Neural crest cell (in vitro differentiated cells): ENCODE data around the gene UFC1. TPM values are rescaled to one million over a fixed set of nuclear protein-coding genes. Genes with fewer than 3 reads are reported as not detected.

ENCODE experiments used
- DNase-seq: peaks from one replicate; pipeline ENCODE4 v3.0.0; 2021; ENCODE audit warnings: low read depth, mixed read lengths, low spot score
- H3K27ac Mint-ChIP-seq: one replicate; pipeline ENCODE4 v1.8.0; 2021; ENCODE audit warnings: mild to moderate bottlenecking, mixed read lengths; ENCODE audit not compliant: unreplicated experiment
- H3K27me3 Mint-ChIP-seq: 2 replicates; pipeline ENCODE4 v1.8.0; 2021; ENCODE audit warnings: low read depth, mild to moderate bottlenecking, mixed read lengths
- H3K36me3 Mint-ChIP-seq: 2 replicates; pipeline ENCODE4 v1.8.0; 2021; ENCODE audit warnings: low read depth, mild to moderate bottlenecking, mixed read lengths
- H3K4me1 Mint-ChIP-seq: 2 replicates; pipeline ENCODE4 v1.8.0; 2021; ENCODE audit warnings: mixed read lengths
- H3K4me3 Mint-ChIP-seq: one replicate; pipeline ENCODE4 v1.8.0; 2021; ENCODE audit warnings: mild to moderate bottlenecking, mixed read lengths
- H3K9me3 Mint-ChIP-seq: 2 replicates; pipeline ENCODE4 v1.8.0; 2021; ENCODE audit warnings: mixed read lengths
- total RNA-seq: library from RNA; stranded (reverse); gene quantifications from 2 replicates; pipeline ENCODE4 v1.2.1, GENCODE V29; 2021
- TF ChIP-seq, protein P1 (sequence below): fragments of 200-600 bp; sonication (generic); conservative IDR thresholded peaks from 2 replicates; pipeline ENCODE4 v1.5.0; 2021; ENCODE audit warnings: antibody characterized with exemption, mild to moderate bottlenecking

UFC1 gene
- total RNA-seq, 1 donor from 2014 or later: 77.2 TPM

DNA sequence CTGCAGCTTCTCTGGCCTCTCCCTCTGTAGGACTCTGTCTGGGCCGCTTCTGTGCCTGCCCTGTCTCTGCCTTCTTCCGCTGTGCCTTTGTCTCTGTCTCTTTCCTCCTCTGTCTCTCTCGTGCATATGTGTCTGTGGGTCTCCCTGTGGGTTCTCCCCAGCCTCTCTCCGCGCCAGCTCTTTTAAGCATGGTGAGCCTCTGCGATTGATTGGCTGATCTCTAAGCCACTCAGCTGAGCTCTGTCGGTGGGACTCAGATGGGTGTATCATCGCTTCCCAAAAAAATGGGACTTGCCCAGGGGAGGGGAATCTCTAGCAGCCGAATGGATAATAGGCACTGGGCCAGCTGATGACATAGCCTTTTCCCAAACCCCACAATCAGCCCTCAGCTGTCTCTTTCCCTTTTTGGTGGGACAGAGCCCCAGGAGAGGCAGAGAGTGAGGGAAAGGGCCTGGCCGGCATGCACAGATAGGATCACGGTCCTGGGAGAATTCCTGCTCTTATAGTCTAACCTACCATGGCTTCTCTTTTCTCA is 45.2 kb downstream of the UFC1 start, which contains the start of gene ADAMTS4:
Gene ADAMTS4 (minus strand): TSS at position 158 of the 535 bp plus-strand sequence. CDS start 427 bp downstream, outside the sequence.
- Mint-ChIP-seq H3K9me3 (no peaks in the 10 kb centered on the region), H3K27me3 (no peaks in the 10 kb centered on the region), H3K4me1 (peaks cover 60% of the 10 kb centered on the region), H3K27ac (peak within 1 kb of the TSS; percentile 96), H3K36me3 (peaks cover 4% of the 10 kb centered on the region), H3K4me3 (peak within 1 kb of the TSS; percentile 96)
- TF ChIP-seq, protein P1, sequence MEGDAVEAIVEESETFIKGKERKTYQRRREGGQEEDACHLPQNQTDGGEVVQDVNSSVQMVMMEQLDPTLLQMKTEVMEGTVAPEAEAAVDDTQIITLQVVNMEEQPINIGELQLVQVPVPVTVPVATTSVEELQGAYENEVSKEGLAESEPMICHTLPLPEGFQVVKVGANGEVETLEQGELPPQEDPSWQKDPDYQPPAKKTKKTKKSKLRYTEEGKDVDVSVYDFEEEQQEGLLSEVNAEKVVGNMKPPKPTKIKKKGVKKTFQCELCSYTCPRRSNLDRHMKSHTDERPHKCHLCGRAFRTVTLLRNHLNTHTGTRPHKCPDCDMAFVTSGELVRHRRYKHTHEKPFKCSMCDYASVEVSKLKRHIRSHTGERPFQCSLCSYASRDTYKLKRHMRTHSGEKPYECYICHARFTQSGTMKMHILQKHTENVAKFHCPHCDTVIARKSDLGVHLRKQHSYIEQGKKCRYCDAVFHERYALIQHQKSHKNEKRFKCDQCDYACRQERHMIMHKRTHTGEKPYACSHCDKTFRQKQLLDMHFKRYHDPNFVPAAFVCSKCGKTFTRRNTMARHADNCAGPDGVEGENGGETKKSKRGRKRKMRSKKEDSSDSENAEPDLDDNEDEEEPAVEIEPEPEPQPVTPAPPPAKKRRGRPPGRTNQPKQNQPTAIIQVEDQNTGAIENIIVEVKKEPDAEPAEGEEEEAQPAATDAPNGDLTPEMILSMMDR: no peak
- no peak for DNase-seq

DNA sequence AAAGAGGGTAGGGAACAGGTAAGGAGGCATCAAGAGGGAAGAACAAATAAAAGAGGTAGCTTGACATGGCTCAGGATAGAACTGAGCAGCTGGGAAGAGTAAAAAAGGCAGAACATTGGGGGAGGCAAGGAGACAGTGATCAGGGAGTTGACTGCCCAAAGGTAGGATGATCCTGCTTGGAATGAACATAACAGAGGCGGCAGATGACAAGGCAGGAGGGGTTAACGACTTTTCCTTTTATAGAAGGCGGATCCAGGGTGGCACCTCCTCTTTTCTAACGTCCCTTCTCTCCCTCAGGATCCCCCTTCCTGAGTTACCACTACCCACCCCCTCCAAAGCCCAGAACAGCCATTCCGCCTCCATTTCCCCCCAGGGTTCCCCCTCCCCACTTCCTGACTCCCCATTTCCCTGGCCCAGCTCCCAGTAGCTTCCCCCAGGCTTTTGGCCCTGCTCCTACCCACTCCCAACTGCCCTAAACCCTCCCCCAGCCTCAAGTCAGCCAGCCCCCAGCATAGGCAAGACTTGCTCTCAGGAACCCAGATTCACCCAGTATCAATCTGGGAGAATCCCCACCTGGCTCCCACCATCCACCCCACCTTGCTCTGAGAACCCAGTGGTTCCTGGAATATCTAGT is 45.8 kb downstream of the UFC1 start:
- DNase-seq: no peak
- TF ChIP-seq, protein P1: no peak
- Mint-ChIP-seq H3K4me1 (peaks cover 67% of the 10 kb centered on the region), H3K9me3 (no peaks in the 10 kb centered on the region), H3K36me3 (peaks cover 10% of the 10 kb centered on the region), H3K4me3 (peak overlapping the region; percentile 96), H3K27me3 (no peaks in the 10 kb centered on the region), H3K27ac (peak overlapping the region; percentile 96)

DNA sequence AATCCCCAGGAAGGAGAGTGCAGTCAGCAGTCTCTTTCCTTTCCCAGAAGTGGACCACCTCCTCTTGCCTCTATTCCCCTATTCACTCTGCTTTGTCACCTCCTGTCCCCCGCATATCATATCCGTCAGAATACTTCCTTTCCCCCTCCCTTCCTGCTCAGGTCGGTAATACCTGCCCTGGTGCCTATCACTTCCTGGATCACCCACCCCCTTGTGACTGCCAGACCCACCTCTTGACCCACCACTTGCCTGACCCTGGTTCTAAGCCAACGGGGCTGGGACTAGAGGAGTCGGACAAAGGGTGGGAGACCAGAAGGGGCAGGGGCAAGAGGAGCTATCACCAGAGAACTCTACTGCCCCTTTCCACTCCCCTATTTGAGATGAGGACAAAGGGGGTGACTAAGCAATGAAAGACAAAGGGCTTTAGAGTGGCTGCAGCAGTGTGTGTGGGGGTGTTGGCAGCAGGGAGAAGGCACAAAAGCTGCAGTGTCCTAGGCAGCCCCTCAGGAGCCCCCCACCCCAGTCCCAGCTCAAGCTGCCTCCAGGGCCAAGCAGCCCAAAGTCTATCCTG is 46.7 kb downstream of the UFC1 start:
- no peaks in the 10 kb centered on the region for H3K9me3 Mint-ChIP-seq
- H3K27ac Mint-ChIP-seq: peak overlapping the region; percentile 96
- no peaks in the 10 kb centered on the region for H3K27me3 Mint-ChIP-seq
- H3K4me3 Mint-ChIP-seq: peak overlapping the region; percentile 96
- TF ChIP-seq, protein P1: no peak
- peaks cover 71% of the 10 kb centered on the region for H3K4me1 Mint-ChIP-seq
- H3K36me3 Mint-ChIP-seq: peaks cover 12% of the 10 kb centered on the region
- DNase-seq: no peak

DNA sequence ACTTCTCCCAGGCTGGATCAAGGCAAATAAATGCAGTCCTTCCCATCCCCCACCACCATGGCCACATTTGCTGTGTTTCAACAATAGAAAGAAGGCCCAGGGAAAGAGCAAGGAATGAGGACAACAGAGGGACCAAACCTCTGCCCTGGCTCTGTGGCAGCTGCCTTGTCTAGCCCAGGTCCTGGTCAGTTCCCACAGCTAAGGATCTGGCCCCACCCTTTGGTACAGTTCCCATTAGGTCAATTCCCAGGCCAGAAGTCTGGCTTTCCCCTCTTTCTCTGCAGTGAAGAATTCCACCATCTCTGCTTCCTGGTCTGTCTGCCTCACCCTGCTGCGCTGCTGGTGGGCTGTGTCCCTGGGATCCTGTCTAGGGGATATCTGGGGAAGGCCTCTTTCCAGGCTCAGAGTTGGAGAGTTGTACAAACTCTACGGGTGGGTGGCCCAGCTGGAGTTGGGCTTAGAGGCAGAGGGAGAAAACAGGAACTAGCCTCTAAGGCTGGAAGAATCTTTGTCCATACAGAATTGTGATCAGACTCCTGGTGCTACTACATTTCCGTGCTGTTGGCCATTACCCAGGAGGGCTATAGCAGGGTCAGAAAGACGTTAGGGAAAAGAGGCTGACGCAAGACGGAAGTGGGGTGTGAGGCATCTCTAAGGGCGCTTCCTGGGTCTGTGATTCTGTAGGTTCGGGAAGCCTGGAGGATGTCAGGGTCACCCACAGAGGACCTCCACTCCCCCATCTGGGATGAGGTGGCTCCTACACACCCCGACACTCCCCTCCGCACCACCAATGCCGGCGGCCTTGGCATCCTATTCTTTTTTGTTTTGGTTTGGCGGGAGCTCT is 47.4 kb downstream of the UFC1 start:
- Mint-ChIP-seq H3K36me3 (peaks cover 12% of the 10 kb centered on the region), H3K9me3 (no peaks in the 10 kb centered on the region), H3K27me3 (no peaks in the 10 kb centered on the region), H3K27ac (peak overlapping the region; percentile 96), H3K4me1 (peaks cover 71% of the 10 kb centered on the region), H3K4me3 (peak overlapping the region; percentile 96)
- TF ChIP-seq, protein P1: no peak
- DNase-seq: peak; percentile 48
